GM21423 (cell line): ENCODE results near the gene CLDN2.
"Not testable (repeated sequence)": the region's sequence is repeated elsewhere in the genome, so short reads cannot be mapped to it uniquely, and the experiment has no call there.

Source experiments
- ATAC-seq: cut with Tn5 transposase; IDR thresholded peaks from one replicate; pipeline ENCODE4 v1.9.1; 2021; ENCODE audit warnings: mild to moderate bottlenecking, moderate library complexity; ENCODE audit not compliant: unreplicated experiment

CLDN2 gene

GRCh38 chrX:106919932-106920452, at the start of gene CLDN2:
TSS of gene CLDN2 (plus strand) at chrX:106920402. CDS start at chrX:106928229, 7,827 bp downstream.
- no peak for ATAC-seq

GRCh38 chrX:106872796-106873195, 47.4 kb upstream of the CLDN2 start:
- not testable (repeated sequence) for ATAC-seq

GRCh38 chrX:106874075-106874474, 46.1 kb upstream of the CLDN2 start:
- ATAC-seq, result no peak

GRCh38 chrX:106875151-106875550, 45.1 kb upstream of the CLDN2 start:
- ATAC-seq, result no peak

- no peak for ATAC-seq
These were observed 30.7 kb upstream of the CLDN2 start for GRCh38 chrX:106889468-106889867.

GRCh38 chrX:106891762-106892460, 28.3 kb upstream of the CLDN2 start:
- no peak for ATAC-seq

- ATAC-seq, result peak; percentile 72
These were observed 25.8 kb upstream of the CLDN2 start for GRCh38 chrX:106894392-106894909.

GRCh38 chrX:106894978-106895452, 25.2 kb upstream of the CLDN2 start:
- ATAC-seq, result no peak

- no peak for ATAC-seq
These were observed 22.9 kb upstream of the CLDN2 start for GRCh38 chrX:106897259-106897658.

- ATAC-seq, result peak; percentile 81
These were observed 21.7 kb upstream of the CLDN2 start for GRCh38 chrX:106898462-106898861.

GRCh38 chrX:106899276-106899675, 20.9 kb upstream of the CLDN2 start:
- ATAC-seq, result no peak

- ATAC-seq, result no peak
These were observed 20.4 kb upstream of the CLDN2 start for GRCh38 chrX:106899841-106900240.

- no peak for ATAC-seq
These were observed 18.9 kb upstream of the CLDN2 start for GRCh38 chrX:106901341-106901740.

- no peak for ATAC-seq
These were observed 18.4 kb upstream of the CLDN2 start for GRCh38 chrX:106901781-106902219.

GRCh38 chrX:106902684-106903083, 17.5 kb upstream of the CLDN2 start:
- no peak for ATAC-seq

GRCh38 chrX:106903291-106903824, 16.8 kb upstream of the CLDN2 start, which contains the start of gene RIPPLY1:
TSS of gene RIPPLY1 (minus strand) at chrX:106903341. CDS start at chrX:106903287, 54 bp downstream.
- no peak for ATAC-seq

GRCh38 chrX:106903856-106904528, 16.2 kb upstream of the CLDN2 start:
- no peak for ATAC-seq

- no peak for ATAC-seq
These were observed 15.0 kb upstream of the CLDN2 start for GRCh38 chrX:106905064-106905708.

GRCh38 chrX:106906361-106906760, 13.8 kb upstream of the CLDN2 start:
- no peak for ATAC-seq

GRCh38 chrX:106912864-106913263, 7.3 kb upstream of the CLDN2 start:
- no peak for ATAC-seq
